Spleen (tissue), 11 donors: ENCODE measurements around the gene BRCC3. TPM values are rescaled to one million over a fixed set of nuclear protein-coding genes. Genes with fewer than 3 reads are reported as not detected.

ENCODE experiments used
- DNase-seq: peaks from one replicate; pipeline ENCODE4 v3.0.0-alpha.2; 2020
- H3K27ac ChIP-seq, 8 donors: fragments of 200-600 bp; sonication (generic) in 7 of 8; 1 replicate in 4 of 8; 2 replicates in 4 of 8; pipeline versions ENCODE4 v1.5.0 to v1.8.0; 2016 to 2021; ENCODE audit warnings: inconsistent platforms in 4 of 8, mild to moderate bottlenecking in 4 of 8, moderate library complexity in 1 of 8
- H3K27me3 ChIP-seq, 7 donors: fragments of 200-600 bp; sonication (generic) in 6 of 7; replicated peaks in 1 of 7; 1 replicate in 4 of 7; 2 replicates in 3 of 7; pipeline versions ENCODE4 v1.5.0 to v1.8.0; 2016 to 2021; ENCODE audit warnings: inconsistent platforms in 3 of 7, mild to moderate bottlenecking in 1 of 7
- H3K36me3 ChIP-seq, 6 donors: fragments of 200-600 bp; sonication (generic) in 5 of 6; 1 replicate in 4 of 6; 2 replicates in 2 of 6; pipeline versions ENCODE4 v1.5.0 to v1.8.0; 2016 to 2021; ENCODE audit warnings: inconsistent platforms in 2 of 6
- H3K4me1 ChIP-seq, 6 donors: fragments of 200-600 bp; sonication (generic) in 5 of 6; 1 replicate in 3 of 6; 2 replicates in 3 of 6; pipeline versions ENCODE4 v1.5.0 to v1.8.0; 2016 to 2021; ENCODE audit warnings: inconsistent platforms in 3 of 6
- H3K4me3 ChIP-seq, 8 donors: fragments of 200-600 bp; sonication (generic) in 7 of 8; 1 replicate in 4 of 8; 2 replicates in 4 of 8; pipeline versions ENCODE4 v1.5.0 to v1.8.0; 2016 to 2021; ENCODE audit warnings: inconsistent platforms in 4 of 8, mild to moderate bottlenecking in 4 of 8, moderate library complexity in 2 of 8
- H3K9me3 ChIP-seq, 8 donors: fragments of 200-600 bp; sonication (generic) in 7 of 8; 1 replicate in 4 of 8; 2 replicates in 4 of 8; pipeline versions ENCODE4 v1.5.0 to v1.8.0; 2016 to 2021; ENCODE audit warnings: inconsistent platforms in 4 of 8
- CTCF ChIP-seq, 11 experiments: fragments of 200-600 bp in 7 of 11; fragments of 450-650 bp in 4 of 11; sonication (generic) in 4 of 11; IDR thresholded peaks in 8 of 11; conservative IDR thresholded peaks in 3 of 11; 1 replicate in 7 of 11; 2 replicates in 4 of 11; pipeline versions ENCODE4 v1.4.0 to v1.8.0; 2016 to 2021; ENCODE audit warnings: antibody characterized with exemption in 11 of 11, inconsistent platforms in 4 of 11, mild to moderate bottlenecking in 1 of 11
- POLR2A ChIP-seq, 3 donors: fragments of 450-650 bp; IDR thresholded peaks; one replicate each; pipeline ENCODE4 v1.5.1; 2017; ENCODE audit warnings: antibody characterized with exemption in 3 of 3, mild to moderate bottlenecking in 1 of 3
- POLR2AphosphoS5 ChIP-seq, 3 donors: sonication (generic); formaldehyde crosslinking; IDR thresholded peaks; one replicate each; pipeline ENCODE4 v1.5.1; 2017; ENCODE audit warnings: antibody characterized with exemption in 3 of 3
- WGBS, 5 donors: extraction: QIAGEN DNeasy Blood & Tissue Kit in 3 of 5; methylation state at CpG; one replicate each; pipeline versions ENCODE4 v1.1.5 to v1.1.7; 2013 to 2018; 5-methylcytosine and 5-hydroxymethylcytosine counted together
- intact Hi-C: fragments of 100-400 bp; cut with DNase I; formaldehyde crosslinking; loops from one replicate; pipeline ENCODE4 v1.15.0; 2023; ENCODE audit warnings: low total_unique reads
- polyA plus RNA-seq, 3 donors: library from polyadenylated mRNA; stranded (reverse); fragments of 200-250 nt; gene quantifications; one replicate each; pipeline ENCODE4 v1.2.1, GENCODE V29; 2013
- total RNA-seq, 7 donors: library from RNA; depleted of rRNA in 3 of 7; stranded (reverse); fragments of >200 nt in 3 of 7; fragmentation: NEBNext Ultra II Directional in 4 of 7; extraction: Animal tissue kit (Norgen Biotek cat#: 25700) in 4 of 7; gene quantifications; one replicate each; pipeline versions ENCODE4 v1.1.0 to v1.2.1, GENCODE V29; 2016 to 2021
- donor health status: healthy with polysubstance abuse.
- donor health status: DM: no; HTN: no; CAD: no; lungs with moderate emphysema.
- donor health status: DM: no; HTN: no; CAD: no.
- donor health status: Bipolar disorder and iron deficiency.
- donor health status: healthy.
- donor health status: DM: no; HTN: no; CAD: no.
- donor health status: DM: yes; HTN: yes; CAD: no.

BRCC3 gene
- total and polyA plus RNA-seq, 10 donors: 5.8 to 17.8 (median 13.2) TPM

- WGBS, 5 donors: 0 to 54% (median 1%) methylated on average over 19 to 25 of the region's 25 CpGs
These were observed 479 bp downstream of the BRCC3 start for GRCh38 chrX:155071694-155072280.

DNA sequence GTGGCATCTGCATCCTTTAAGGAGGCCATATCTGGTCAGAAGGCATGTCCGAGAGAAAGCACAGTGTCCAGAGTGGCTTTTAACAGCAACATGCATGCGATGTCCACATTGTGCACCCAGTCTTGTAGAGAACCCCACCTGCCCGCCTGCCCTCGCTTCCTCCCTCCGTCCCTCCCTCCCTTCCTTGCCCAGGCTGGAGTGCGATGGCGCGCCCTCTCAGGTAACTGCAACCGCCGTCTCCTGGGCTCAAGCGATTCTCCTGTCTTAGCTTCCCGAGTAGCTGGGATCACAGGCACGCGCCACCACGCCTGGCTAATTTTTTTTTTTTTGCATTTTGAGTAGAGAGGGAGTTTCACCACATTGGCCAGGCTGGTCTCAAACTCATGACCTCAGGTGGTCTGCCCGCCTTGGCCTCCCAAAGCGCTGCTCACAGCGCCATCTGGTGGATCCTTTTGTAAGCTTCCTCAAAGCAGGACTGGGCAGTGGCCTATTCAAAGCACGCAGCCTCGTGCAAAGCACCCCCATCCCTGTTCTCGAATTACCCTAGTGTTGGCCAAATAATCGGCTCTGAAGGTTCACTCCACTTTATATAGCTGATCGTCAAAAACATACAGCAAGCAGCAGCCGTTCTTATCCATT, 15.0 kb downstream of the BRCC3 start:
- H3K9me3 ChIP-seq: no peaks in the 10 kb centered on the region
- no peaks in the 10 kb centered on the region for H3K4me1 ChIP-seq
- H3K36me3 ChIP-seq: peaks cover 0 to 44% (median 10%) of the 10 kb centered on the region in 6 donors
- no peak overlapping the region for H3K27ac ChIP-seq
- no peaks in the 10 kb centered on the region for H3K27me3 ChIP-seq
- WGBS, 5 donors: 76 to 91% (median 89%) methylated on average over 23 to 24 of the region's 24 CpGs
- DNase-seq: peak; percentile 71
- TF ChIP-seq POLR2AphosphoS5 (IDR thresholded peaks at IDR 0.05): no peak
- peak in 9 of 11 experiments; percentile 27 to 60 (median 46) for TF ChIP-seq CTCF (IDR thresholded peaks at IDR 0.05 in 8 of 11, conservative IDR thresholded peaks at IDR 0.05 in 3 of 11)
- intact Hi-C loops: no loop called here
- no peak overlapping the region for H3K4me3 ChIP-seq

More at GRCh38 chrX:155071694-155072280, 479 bp downstream of the BRCC3 start:
- H3K27me3 ChIP-seq: no peaks in the 10 kb centered on the region
- no peaks in the 10 kb centered on the region for H3K9me3 ChIP-seq
- peaks cover 0 to 46% (median 23%) of the 10 kb centered on the region in 6 donors for H3K4me1 ChIP-seq
- H3K4me3 ChIP-seq: peak overlapping the region; percentile 47 to 81 (median 58)
- H3K27ac ChIP-seq: peak overlapping the region; percentile 57 to 91 (median 88)
- peaks cover 0 to 26% (median 4%) of the 10 kb centered on the region in 6 donors for H3K36me3 ChIP-seq
- TF ChIP-seq CTCF (IDR thresholded peaks at IDR 0.05 in 8 of 11, conservative IDR thresholded peaks at IDR 0.05 in 3 of 11) (no peak), POLR2AphosphoS5 (IDR thresholded peaks at IDR 0.05) (no peak), POLR2A (IDR thresholded peaks at IDR 0.05) (no peak)
- peak; percentile 88 for DNase-seq
- intact Hi-C loops: no loop called here

DNA sequence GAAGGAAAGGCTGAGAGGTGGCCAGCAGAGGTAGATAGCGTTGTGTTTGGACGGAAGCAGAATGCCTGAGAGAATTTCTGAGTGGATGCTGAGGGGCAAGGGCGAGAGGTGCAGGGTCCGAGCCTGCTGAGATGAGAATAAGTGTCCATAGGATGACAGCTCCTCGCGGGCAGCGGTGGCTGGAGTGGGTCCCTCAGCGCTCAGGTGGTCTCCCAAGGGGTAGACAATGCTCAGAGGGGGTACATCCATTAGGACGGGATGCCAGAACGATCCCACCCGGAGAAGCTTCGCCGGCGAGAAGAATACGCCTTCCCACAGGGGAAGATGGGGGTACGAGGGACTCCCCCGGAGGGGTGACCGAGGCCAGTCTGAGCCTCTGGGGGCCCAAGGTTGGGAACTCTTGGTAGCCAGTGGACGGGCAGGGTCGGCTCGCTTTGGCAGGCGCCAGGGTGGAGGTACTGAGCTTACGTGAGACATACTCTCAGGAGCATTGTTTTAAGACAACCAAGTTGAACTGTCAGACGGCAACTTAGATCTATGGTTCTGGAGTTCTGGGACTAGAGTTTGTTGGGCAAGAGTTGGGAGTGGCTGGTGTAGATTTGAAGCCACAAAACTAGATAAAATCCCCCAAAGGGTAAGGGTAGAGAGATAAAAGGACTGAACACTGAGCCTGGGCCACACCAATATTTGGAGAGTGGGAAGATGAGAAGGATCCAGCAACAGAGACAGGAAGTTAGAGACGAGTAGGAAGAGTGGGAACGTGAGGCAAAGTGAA, 15.8 kb downstream of the BRCC3 start:
- H3K36me3 ChIP-seq: peaks cover 0 to 50% (median 10%) of the 10 kb centered on the region in 6 donors
- H3K4me1 ChIP-seq: no peaks in the 10 kb centered on the region
- TF ChIP-seq POLR2AphosphoS5 (IDR thresholded peaks at IDR 0.05) (no peak), CTCF (IDR thresholded peaks at IDR 0.05 in 8 of 11, conservative IDR thresholded peaks at IDR 0.05 in 3 of 11) (no peak), POLR2A (IDR thresholded peaks at IDR 0.05) (no peak)
- H3K4me3 ChIP-seq: no peak overlapping the region
- WGBS, 5 donors: 87 to 99% (median 96%) methylated on average over 14 to 26 of the region's 26 CpGs
- intact Hi-C loops: no loop called here
- H3K27ac ChIP-seq: no peak overlapping the region
- no peaks in the 10 kb centered on the region for H3K27me3 ChIP-seq
- H3K9me3 ChIP-seq: no peaks in the 10 kb centered on the region
- peak; percentile 69 for DNase-seq
